ENCODE results near the gene ASB16. TPM values are rescaled to one million over a fixed set of nuclear protein-coding genes. Genes with fewer than 3 reads are reported as not detected.
A peak's percentile ranks its signal among the peaks of the same experiment; 100 is the strongest.

ASB16 gene
- total RNA-seq (10 to 100 TPM; 12.4 to 16.4 (median 13.6) TPM), polyA plus RNA-seq (1 to 10 TPM in 1 of 2 donors, under 1 TPM in 1; 0.64 to 6.5 TPM)
- long read RNA-seq, donor 1, partial matches to known transcripts = 0 of 4 reads
- long read RNA-seq, donor 1, other reads (novel, unspliced or antisense) = 1 of 4 reads
- long read RNA-seq, donor 2, transcript ASB16-201 (5 exons, 2,139 nt) = major isoform, 8 of 23 reads
- long read RNA-seq, donor 2, partial matches to known transcripts = 2 of 23 reads
- long read RNA-seq, donor 2, other reads (novel, unspliced or antisense) = 12 of 23 reads
- long read RNA-seq, donor 3, partial matches to known transcripts = 1 of 8 reads
- long read RNA-seq, donor 3, other reads (novel, unspliced or antisense) = 4 of 8 reads

DNA sequence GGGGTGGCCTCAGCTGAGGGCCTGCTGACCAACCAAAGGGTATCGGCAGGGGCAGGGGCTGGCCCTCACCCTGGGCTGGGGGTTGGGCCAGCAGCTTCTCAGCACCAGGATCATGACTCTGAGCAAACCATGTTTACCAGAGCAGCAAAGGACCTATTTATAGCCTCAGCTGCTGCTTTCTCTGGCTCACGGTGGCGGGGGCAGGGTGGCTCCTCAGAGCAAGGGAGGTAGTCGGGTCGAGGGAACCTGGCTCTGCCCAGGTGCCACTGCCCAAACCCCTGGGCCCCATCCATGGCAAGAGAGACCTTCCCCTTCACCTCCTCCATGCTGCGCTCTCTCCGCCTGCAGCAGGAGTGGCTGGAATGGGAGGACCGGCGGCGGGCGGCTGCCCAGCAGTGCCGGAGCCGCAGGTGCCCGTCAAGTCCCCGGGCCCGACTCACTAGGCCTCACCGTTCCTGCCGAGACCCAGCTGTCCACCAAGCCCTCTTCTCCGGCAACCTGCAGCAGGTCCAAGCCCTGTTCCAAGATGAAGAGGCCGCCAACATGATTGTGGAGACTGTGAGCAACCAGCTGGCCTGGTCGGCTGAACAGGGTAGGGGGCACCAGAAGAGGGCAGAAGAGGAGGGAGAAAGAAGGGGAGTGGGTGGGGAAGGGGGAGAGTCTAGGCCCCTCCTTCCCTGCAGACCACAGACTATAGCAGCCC, at the start of gene ASB16:
TSS of gene ASB16 (plus strand) at position 206 of the 703 bp plus-strand sequence. CDS start at position 292, 86 bp downstream.
- Histone ChIP-seq H3K9me3 (no peaks in the 10 kb centered on the region), H3K27me3 (no peaks in the 10 kb centered on the region), H3K4me3 (peak within 1 kb of the TSS; percentile 9 to 60 (median 44)), H3K27ac (peak within 1 kb of the TSS; percentile 76 to 92 (median 87)), H3K36me3 (peaks cover 0 to 25% (median 0%) of the 10 kb centered on the region in 9 donors), H3K4me1 (peaks cover 0 to 33% (median 13%) of the 10 kb centered on the region in 9 donors)
- DNase-seq (peak; percentile 52 to 59), ATAC-seq (peak; percentile 62 to 91 (median 84))
- TF ChIP-seq, protein P1, sequence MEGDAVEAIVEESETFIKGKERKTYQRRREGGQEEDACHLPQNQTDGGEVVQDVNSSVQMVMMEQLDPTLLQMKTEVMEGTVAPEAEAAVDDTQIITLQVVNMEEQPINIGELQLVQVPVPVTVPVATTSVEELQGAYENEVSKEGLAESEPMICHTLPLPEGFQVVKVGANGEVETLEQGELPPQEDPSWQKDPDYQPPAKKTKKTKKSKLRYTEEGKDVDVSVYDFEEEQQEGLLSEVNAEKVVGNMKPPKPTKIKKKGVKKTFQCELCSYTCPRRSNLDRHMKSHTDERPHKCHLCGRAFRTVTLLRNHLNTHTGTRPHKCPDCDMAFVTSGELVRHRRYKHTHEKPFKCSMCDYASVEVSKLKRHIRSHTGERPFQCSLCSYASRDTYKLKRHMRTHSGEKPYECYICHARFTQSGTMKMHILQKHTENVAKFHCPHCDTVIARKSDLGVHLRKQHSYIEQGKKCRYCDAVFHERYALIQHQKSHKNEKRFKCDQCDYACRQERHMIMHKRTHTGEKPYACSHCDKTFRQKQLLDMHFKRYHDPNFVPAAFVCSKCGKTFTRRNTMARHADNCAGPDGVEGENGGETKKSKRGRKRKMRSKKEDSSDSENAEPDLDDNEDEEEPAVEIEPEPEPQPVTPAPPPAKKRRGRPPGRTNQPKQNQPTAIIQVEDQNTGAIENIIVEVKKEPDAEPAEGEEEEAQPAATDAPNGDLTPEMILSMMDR (IDR thresholded peaks at IDR 0.05) = peak in 3 of 9 donors; percentile 16 to 26 (median 21)
- intact Hi-C loops (cut with DNase I) = no loop called here
- 12 to 23% methylated on average over 21 of the region's 21 CpGs for WGBS, 2 donors

GRCh38 chr17:44120851-44121605, 49.5 kb upstream of the ASB16 start:
- DNase-seq (no peak), ATAC-seq (no peak)
- 40% methylated on average over 9 of the region's 9 CpGs for WGBS, 2 donors
- Histone ChIP-seq H3K4me3 (peak overlapping the region in 4 of 10 donors; percentile 67 to 99 (median 95)), H3K27me3 (no peaks in the 10 kb centered on the region), H3K27ac (peak overlapping the region in 4 of 10 donors; percentile 6 to 31 (median 16)), H3K36me3 (peaks cover 0 to 18% (median 9%) of the 10 kb centered on the region in 9 donors), H3K9me3 (no peaks in the 10 kb centered on the region), H3K4me1 (peaks cover 3 to 77% (median 58%) of the 10 kb centered on the region in 9 donors)
- TF ChIP-seq, protein P1 (IDR thresholded peaks at IDR 0.05) = peak in 1 of 9 donors; percentile 6
- intact Hi-C loops (cut with DNase I) = loop anchor here in 2 of 10 donors (5.0 kb wide), 2 partner anchors 49 to 54 kb away; partner anchors contain the start of genes G6PC3 (in 1 of the 2) and LSM12 (in 1 of the 2)

DNA sequence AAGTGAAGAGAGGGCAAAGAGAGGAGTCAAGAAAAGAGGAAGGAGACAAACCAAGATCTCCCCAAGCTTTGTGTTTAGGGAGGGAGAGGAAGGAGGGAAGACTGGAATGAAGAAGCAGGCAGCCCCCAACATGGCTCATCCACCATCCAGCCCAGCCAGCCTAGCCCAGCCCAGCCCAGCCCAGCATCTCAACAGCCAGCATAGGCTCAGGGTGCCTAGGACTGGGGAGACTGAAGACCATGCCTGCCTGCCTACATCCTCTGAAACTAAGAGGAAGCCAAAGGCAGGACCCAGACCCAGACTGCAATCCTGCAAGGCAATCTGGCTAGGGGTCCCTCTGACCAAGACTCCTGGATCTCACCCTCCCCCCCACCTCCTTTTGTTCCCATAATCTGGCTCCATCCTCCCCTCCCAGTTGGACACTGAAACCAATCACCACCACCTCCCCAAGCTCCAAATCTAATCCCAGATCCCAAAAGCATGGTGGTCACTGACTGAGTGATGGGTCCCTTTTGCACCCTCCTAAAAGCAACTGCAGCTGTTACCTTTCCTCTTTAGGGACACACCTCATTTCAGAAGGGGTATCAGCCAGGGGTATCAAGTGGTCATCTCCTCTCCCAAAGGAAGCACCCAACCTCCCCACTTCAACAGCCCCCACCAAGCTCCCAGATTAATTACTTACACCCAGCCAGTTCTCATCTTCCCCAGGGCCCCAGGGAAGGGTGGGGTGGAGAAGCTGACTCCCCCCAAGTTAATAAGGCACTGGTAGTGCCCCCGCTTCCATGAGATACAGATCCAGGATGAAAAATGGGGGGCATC, 48.3 kb upstream of the ASB16 start:
- H3K4me3 ChIP-seq = peak overlapping the region; percentile 67 to 100 (median 94)
- H3K36me3 ChIP-seq = peaks cover 0 to 6% (median 0%) of the 10 kb centered on the region in 9 donors
- TF ChIP-seq, protein P1 (IDR thresholded peaks at IDR 0.05) = no peak
- no peaks in the 10 kb centered on the region for H3K9me3 ChIP-seq
- 27 to 29% methylated on average over 1 of the region's 1 CpG for WGBS, 2 donors
- H3K27me3 ChIP-seq = no peaks in the 10 kb centered on the region
- ATAC-seq (no peak), DNase-seq (no peak)
- H3K4me1 ChIP-seq = peaks cover 3 to 67% (median 53%) of the 10 kb centered on the region in 9 donors
- intact Hi-C loops (cut with DNase I) = loop anchor here in 4 of 10 donors (2.0 to 5.0 kb wide), 5 partner anchors 19 to 55 kb away; partner anchors contain the start of genes G6PC3 (in 2 of the 4), HROB (in 1 of the 4) and LSM12 (in 1 of the 4)
- peak overlapping the region in 8 of 10 donors; percentile 84 to 98 (median 94) for H3K27ac ChIP-seq

Measured in heart right ventricle (tissue), 16 donors.